Heart left ventricle (tissue), 16 donors: ENCODE data around the gene DLX4. TPM values are rescaled to one million over a fixed set of nuclear protein-coding genes. Genes with fewer than 3 reads are reported as not detected.

Experiments used
- ATAC-seq, 4 donors: fragments of 200-7000 bp; cut with Tn5 transposase; one replicate each; pipeline ENCODE4 v1.9.1; 2020 to 2022; ENCODE audit warnings: moderate library complexity in 4 of 4, mild to moderate bottlenecking in 3 of 4, moderate number of reproducible peaks in 1 of 4
- DNase-seq, 5 donors: peaks; one replicate each; pipeline ENCODE4 v3.0.0-alpha.2; 2020
- H3K27ac ChIP-seq, 12 donors: fragments of 200-600 bp; sonication (generic) in 4 of 12; one replicate each; pipeline versions ENCODE4 v1.5.0 to v1.8.0; 2016 to 2022; ENCODE audit warnings: mild to moderate bottlenecking in 2 of 12
- H3K27me3 ChIP-seq, 9 donors: fragments of 200-600 bp; sonication (generic) in 2 of 9; one replicate each; pipeline versions ENCODE4 v1.5.1 to v1.8.0; 2016 to 2022; ENCODE audit warnings: mild to moderate bottlenecking in 3 of 9
- H3K36me3 ChIP-seq, 9 donors: fragments of 200-600 bp; sonication (generic) in 2 of 9; one replicate each; pipeline versions ENCODE4 v1.5.0 to v1.8.0; 2018 to 2022; ENCODE audit warnings: mild to moderate bottlenecking in 2 of 9
- H3K4me1 ChIP-seq, 12 donors: fragments of 200-600 bp; sonication (generic) in 4 of 12; one replicate each; pipeline versions ENCODE4 v1.5.0 to v1.8.0; 2016 to 2022; ENCODE audit warnings: mild to moderate bottlenecking in 3 of 12
- H3K4me3 ChIP-seq, 12 donors: fragments of 200-600 bp; sonication (generic) in 4 of 12; one replicate each; pipeline versions ENCODE4 v1.5.0 to v1.8.0; 2017 to 2022; ENCODE audit warnings: mild to moderate bottlenecking in 9 of 12, moderate library complexity in 4 of 12
- H3K9me3 ChIP-seq, 12 donors: fragments of 200-600 bp; sonication (generic) in 4 of 12; one replicate each; pipeline versions ENCODE4 v1.5.0 to v1.8.0; 2016 to 2022; ENCODE audit warnings: mild to moderate bottlenecking in 1 of 12
- CTCF ChIP-seq, 12 donors: fragments of 200-600 bp; sonication (generic) in 4 of 12; IDR thresholded peaks; one replicate each; pipeline versions ENCODE4 v1.5.0 to v1.8.0; 2018 to 2022; ENCODE audit warnings: antibody characterized with exemption in 12 of 12, mild to moderate bottlenecking in 5 of 12
- POLR2A ChIP-seq, 2 donors: fragments of 450-650 bp; IDR thresholded peaks; one replicate each; pipeline ENCODE4 v1.6.1; 2017; ENCODE audit warnings: antibody characterized with exemption in 2 of 2, mild to moderate bottlenecking in 2 of 2, moderate library complexity in 2 of 2
- WGBS, 4 donors: extraction: QIAGEN DNeasy Blood & Tissue Kit in 2 of 4; methylation state at CpG; one replicate each; pipeline versions ENCODE4 v1.1.5 to v1.1.7; 2013 to 2018; 5-methylcytosine and 5-hydroxymethylcytosine counted together
- intact Hi-C, 10 donors: fragments of 100-400 bp; cut with DNase I; formaldehyde crosslinking; loops; one replicate each; pipeline versions ENCODE4 v1.11.1 to v1.14.2; 2022
- polyA plus RNA-seq, 2 donors: library from polyadenylated mRNA; stranded (reverse); fragments of 200-250 nt; gene quantifications; one replicate each; pipeline ENCODE4 v1.2.3, GENCODE V29; 2013
- total RNA-seq, 9 donors: library from RNA; depleted of rRNA in 2 of 9; stranded (reverse); fragments of >200 nt in 2 of 9; fragmentation: NEBNext Ultra II Directional in 3 of 9; extraction: Animal tissue kit (Norgen Biotek cat#: 25700) in 3 of 9; gene quantifications; one replicate each; pipeline versions ENCODE4 v1.1.0 to v1.2.4, GENCODE V29; 2016 to 2023
- donor health status: ischemic (EF 13 %, LVEDD 7.1; RV severe dilation, severe dysfunction).
- donor health status: healthy with polysubstance abuse.
- donor health status: DM: no; HTN: yes; CAD: no.
- donor health status: DM: no; HTN: no; CAD: no.
- donor health status: ischemic (EF 25% LVEDD 6.9; RV normal size, moderate dysfunction).
- donor health status: ischemic (EF 25% LVEDD 5.7; RV mildly dilated, moderate dysfunction).
- donor health status: healthy.
- donor health status: DM: yes; HTN: yes; CAD: no.
- donor health status: ischemic (EF 35%, LVEDD 5.7; RV mildly dilated, moderate dysfunction).
- donor health status: nonischemic (EF 11% LVEDD 7.7; RV severe dilation, severe dysfunction).
- donor health status: DM: yes; HTN: yes; CAD: no.
- donor health status: PGD.
- donor health status: ischemic (EF 29% LVEDD 5.4; RV normal size, mild dysfunction).
- donor health status: nonischemic (EF 23%, LVEDD 6.1; RV moderate dilation, normal function).

DLX4 gene
- total and polyA plus RNA-seq, 11 donors, result 0.03 to 0.19 TPM; not detected in 9

- TF ChIP-seq CTCF (IDR thresholded peaks at IDR 0.05) (no peak), POLR2A (IDR thresholded peaks at IDR 0.05) (no peak)
- DNase-seq (no peak), ATAC-seq (no peak)
- peaks cover 0 to 36% (median 3%) of the 10 kb centered on the region in 9 donors for H3K27me3 ChIP-seq
- intact Hi-C loops, result no loop called here
- 84 to 91% (median 85%) methylated on average over 7 of the region's 7 CpGs for WGBS, 4 donors
- no peak overlapping the region for H3K27ac ChIP-seq
- H3K4me3 ChIP-seq, result no peak overlapping the region
- no peaks in the 10 kb centered on the region for H3K36me3 ChIP-seq
- H3K4me1 ChIP-seq, result peaks cover 0 to 14% (median 1%) of the 10 kb centered on the region in 12 donors
- no peaks in the 10 kb centered on the region for H3K9me3 ChIP-seq
Observed at GRCh38 chr17:49924589-49924988, 44.4 kb upstream of the DLX4 start.

- Histone ChIP-seq H3K27ac (no peak overlapping the region), H3K27me3 (peaks cover 0 to 49% (median 3%) of the 10 kb centered on the region in 9 donors), H3K9me3 (no peaks in the 10 kb centered on the region), H3K4me1 (peaks cover 0 to 14% (median 1%) of the 10 kb centered on the region in 12 donors), H3K4me3 (no peak overlapping the region), H3K36me3 (no peaks in the 10 kb centered on the region)
- TF ChIP-seq POLR2A (IDR thresholded peaks at IDR 0.05), result no peak
- TF ChIP-seq CTCF (IDR thresholded peaks at IDR 0.05), result no peak
- ATAC-seq (peak in 3 of 4 donors; percentile 21 to 76 (median 58)), DNase-seq (peak in 4 of 5 donors; percentile 19 to 65 (median 51))
- intact Hi-C loops, result no loop called here
- WGBS, 4 donors, result 66 to 81% (median 75%) methylated on average over 6 to 9 of the region's 9 CpGs
Observed at GRCh38 chr17:49925921-49926320, 43.1 kb upstream of the DLX4 start.

- WGBS, 4 donors, result 56 to 69% (median 66%) methylated on average over 10 to 13 of the region's 13 CpGs
- peak in 3 of 4 donors; percentile 75 to 87 (median 87) for ATAC-seq
- Histone ChIP-seq H3K4me1 (peaks cover 0 to 14% (median 1%) of the 10 kb centered on the region in 12 donors), H3K9me3 (no peaks in the 10 kb centered on the region), H3K36me3 (no peaks in the 10 kb centered on the region), H3K4me3 (no peak overlapping the region), H3K27ac (no peak overlapping the region), H3K27me3 (peaks cover 0 to 57% (median 6%) of the 10 kb centered on the region in 9 donors)
- TF ChIP-seq CTCF (IDR thresholded peaks at IDR 0.05) (no peak), POLR2A (IDR thresholded peaks at IDR 0.05) (no peak)
- DNase-seq, result peak in 4 of 5 donors; percentile 59 to 83 (median 70)
- intact Hi-C loops, result no loop called here
Observed at GRCh38 chr17:49926886-49927285, 42.1 kb upstream of the DLX4 start.

- ATAC-seq, result no peak
- no peaks in the 10 kb centered on the region for H3K36me3 ChIP-seq
- H3K9me3 ChIP-seq, result no peaks in the 10 kb centered on the region
- intact Hi-C loops, result no loop called here
- TF ChIP-seq CTCF (IDR thresholded peaks at IDR 0.05) (no peak), POLR2A (IDR thresholded peaks at IDR 0.05) (no peak)
- no peak overlapping the region for H3K27ac ChIP-seq
- peaks cover 0 to 14% (median 1%) of the 10 kb centered on the region in 12 donors for H3K4me1 ChIP-seq
- 52 to 61% (median 59%) methylated on average over 10 of the region's 10 CpGs for WGBS, 4 donors
- H3K4me3 ChIP-seq, result no peak overlapping the region
- H3K27me3 ChIP-seq, result peaks cover 0 to 63% (median 5%) of the 10 kb centered on the region in 9 donors
- DNase-seq, result no peak
Observed at GRCh38 chr17:49928126-49928800, 40.7 kb upstream of the DLX4 start.
